Left renal cortex interstitium (tissue), 4 donors: ENCODE data around the gene AKT1S1. TPM values are rescaled to one million over a fixed set of nuclear protein-coding genes. Genes with fewer than 3 reads are reported as not detected.
A peak's percentile ranks its signal among the peaks of the same experiment; 100 is the strongest.

ENCODE experiments used
- DNase-seq, 4 donors: peaks; one replicate each; pipeline ENCODE4 v3.0.0-alpha.2; 2013; ENCODE audit warnings: low read depth in 4 of 4, low spot score in 2 of 4, missing footprints in 1 of 4
- polyA plus RNA-seq, 4 donors: library from polyadenylated mRNA; unstranded; fragments of 120-200 nt; gene quantifications; one replicate each; pipeline ENCODE4 v1.2.1, GENCODE V29; 2013; ENCODE audit not compliant: insufficient read length in 4 of 4

Gene AKT1S1
- polyA plus RNA-seq, 4 donors, result 27.4 to 49.0 (median 39.7) TPM

- no peak for DNase-seq
These were observed 19.9 kb downstream of the AKT1S1 start for GRCh38 chr19:49857061-49857837.

- DNase-seq, result no peak
These were observed 20.6 kb downstream of the AKT1S1 start for GRCh38 chr19:49856574-49857021.

- no peak for DNase-seq
These were observed 21.2 kb downstream of the AKT1S1 start for GRCh38 chr19:49855676-49856573.

- DNase-seq, result no peak
These were observed 21.9 kb downstream of the AKT1S1 start for GRCh38 chr19:49855277-49855675.

- DNase-seq, result no peak
These were observed 22.5 kb downstream of the AKT1S1 start for GRCh38 chr19:49854378-49855263.

GRCh38 chr19:49853852-49854377 lies 23.2 kb downstream of the AKT1S1 start:
- DNase-seq, result no peak

- DNase-seq, result no peak
These were observed 24.5 kb downstream of the AKT1S1 start for GRCh38 chr19:49852631-49853126.

GRCh38 chr19:49851456-49852259 lies 25.5 kb downstream of the AKT1S1 start:
- peak in 1 of 4 donors; percentile 31 for DNase-seq

GRCh38 chr19:49850487-49851342 lies 26.4 kb downstream of the AKT1S1 start, which contains the start of gene PTOV1:
PTOV1 (plus strand) TSS chr19:49851159.
- peak; percentile 79 to 87 (median 82) for DNase-seq

- no peak for DNase-seq
These were observed 27.0 kb downstream of the AKT1S1 start for GRCh38 chr19:49850221-49850486.

GRCh38 chr19:49849433-49850220 lies 27.5 kb downstream of the AKT1S1 start:
- no peak for DNase-seq

GRCh38 chr19:49848938-49849337 lies 28.2 kb downstream of the AKT1S1 start:
- no peak for DNase-seq

GRCh38 chr19:49847731-49848696 lies 29.1 kb downstream of the AKT1S1 start:
- no peak for DNase-seq

GRCh38 chr19:49846408-49846807 lies 30.7 kb downstream of the AKT1S1 start:
- no peak for DNase-seq

GRCh38 chr19:49845414-49845813 lies 31.7 kb downstream of the AKT1S1 start:
- DNase-seq, result no peak
